Measurements from ENCODE around the gene BTBD6. TPM values are rescaled to one million over a fixed set of nuclear protein-coding genes. Genes with fewer than 3 reads are reported as not detected.

The BTBD6 gene
- polyA plus RNA-seq, 1 donor = 32.1 TPM

GRCh38 chr14:105228562-105228961 lies 19.8 kb upstream of the BTBD6 start:
- DNase-seq = no peak

GRCh38 chr14:105229099-105229655 lies 19.2 kb upstream of the BTBD6 start:
- DNase-seq = no peak

GRCh38 chr14:105240811-105241576 lies 7.3 kb upstream of the BTBD6 start:
- DNase-seq = no peak

- no peak for DNase-seq
Observed at GRCh38 chr14:105241641-105242040, 6.7 kb upstream of the BTBD6 start.

GRCh38 chr14:105244334-105244733 lies 4.0 kb upstream of the BTBD6 start:
- no peak for DNase-seq

GRCh38 chr14:105247026-105247425 lies 1.3 kb upstream of the BTBD6 start:
- DNase-seq = no peak

- no peak for DNase-seq
Observed at GRCh38 chr14:105247715-105248367, 492 bp upstream of the BTBD6 start.

GRCh38 chr14:105249182-105250007 lies 1.1 kb downstream of the BTBD6 start:
- DNase-seq = no peak

- no peak for DNase-seq
Observed at GRCh38 chr14:105250008-105250366, 1.7 kb downstream of the BTBD6 start.

GRCh38 chr14:105250986-105251385 lies 2.7 kb downstream of the BTBD6 start:
- DNase-seq = no peak

- DNase-seq = no peak
Observed at GRCh38 chr14:105251920-105252319, 3.6 kb downstream of the BTBD6 start.

- no peak for DNase-seq
Observed at GRCh38 chr14:105252552-105253328, 4.4 kb downstream of the BTBD6 start.

- DNase-seq = no peak
Observed at GRCh38 chr14:105253329-105253682, 5.0 kb downstream of the BTBD6 start.

- no peak for DNase-seq
Observed at GRCh38 chr14:105255021-105255507, 6.7 kb downstream of the BTBD6 start.

GRCh38 chr14:105256292-105256960 lies 8.1 kb downstream of the BTBD6 start:
- DNase-seq = no peak

GRCh38 chr14:105257464-105257863 lies 9.1 kb downstream of the BTBD6 start:
- no peak for DNase-seq

GRCh38 chr14:105258846-105259245 lies 10.5 kb downstream of the BTBD6 start:
- no peak for DNase-seq

GRCh38 chr14:105260959-105261358 lies 12.6 kb downstream of the BTBD6 start:
- DNase-seq = no peak

GRCh38 chr14:105261781-105262180 lies 13.4 kb downstream of the BTBD6 start:
- no peak for DNase-seq

- no peak for DNase-seq
Observed at GRCh38 chr14:105267820-105268548, 19.7 kb downstream of the BTBD6 start.
